Right lobe of liver (tissue), 6 donors: ENCODE results near the gene FOXRED2. TPM values are rescaled to one million over a fixed set of nuclear protein-coding genes. Genes with fewer than 3 reads are reported as not detected.

Experiments
- ATAC-seq, 4 donors: fragments of 200-7000 bp; cut with Tn5 transposase; one replicate each; pipeline ENCODE4 v1.9.1; 2020; ENCODE audit warnings: mild to moderate bottlenecking in 4 of 4, moderate library complexity in 4 of 4
- DNase-seq, 3 donors: peaks; one replicate each; pipeline ENCODE4 v3.0.0-alpha.2; 2020
- H3K27ac ChIP-seq, 3 donors: fragments of 200-600 bp; one replicate each; pipeline ENCODE4 v1.8.0; 2022
- H3K27me3 ChIP-seq, 2 donors: fragments of 200-600 bp; one replicate each; pipeline ENCODE4 v1.8.0; 2022
- H3K36me3 ChIP-seq, 4 donors: fragments of 200-600 bp; sonication (generic) in 1 of 4; one replicate each; pipeline versions ENCODE4 v1.5.1 to v1.8.0; 2017 to 2022; ENCODE audit warnings: control low read depth in 1 of 4
- H3K4me1 ChIP-seq, 4 donors: fragments of 200-600 bp; sonication (generic) in 1 of 4; one replicate each; pipeline versions ENCODE4 v1.5.1 to v1.8.0; 2017 to 2022; ENCODE audit warnings: control low read depth in 1 of 4
- H3K4me3 ChIP-seq, 3 donors: fragments of 200-600 bp; one replicate each; pipeline ENCODE4 v1.8.0; 2022
- H3K9me3 ChIP-seq, 4 donors: fragments of 200-600 bp; sonication (generic) in 1 of 4; one replicate each; pipeline versions ENCODE4 v1.5.1 to v1.8.0; 2017 to 2022; ENCODE audit warnings: control low read depth in 1 of 4
- CTCF ChIP-seq, 4 donors: fragments of 200-600 bp in 3 of 4; fragments of 450-650 bp in 1 of 4; IDR thresholded peaks; one replicate each; pipeline versions ENCODE4 v1.5.1 to v1.8.0; 2016 to 2022; ENCODE audit warnings: antibody characterized with exemption in 4 of 4, mild to moderate bottlenecking in 2 of 4
- POLR2A ChIP-seq: fragments of 450-650 bp; IDR thresholded peaks from one replicate; pipeline ENCODE4 v1.6.1; 2017; ENCODE audit warnings: antibody characterized with exemption, mild to moderate bottlenecking
- WGBS: methylation state at CpG from one replicate; pipeline ENCODE4 v1.1.6; 2018; ENCODE audit warnings: low coverage, low lambda C conversion rate; ENCODE audit not compliant: insufficient coverage; ENCODE audit errors: missing lambda C conversion rate; 5-methylcytosine and 5-hydroxymethylcytosine counted together
- intact Hi-C, 2 donors: fragments of 100-400 bp; cut with DNase I; formaldehyde crosslinking; loops; one replicate each; pipeline versions ENCODE4 v1.11.2 to v1.14.1; 2022
- small RNA-seq, 2 experiments: library from RNA; depleted of rRNA; stranded (forward); fragments of <200 nt; gene quantifications; one replicate each; pipeline ENCODE3, GENCODE V24; 2016
- total RNA-seq, 6 experiments: library from RNA; depleted of rRNA in 2 of 6; stranded (reverse); fragments of >200 nt in 2 of 6; fragmentation: NEBNext Ultra II Directional in 3 of 6; extraction: Animal tissue kit (Norgen Biotek cat#: 25700) in 3 of 6; gene quantifications; one replicate each; pipeline versions ENCODE4 v1.1.0 to v1.2.4, GENCODE V29; 2016 to 2023
- donor health status: DM: no; HTN: yes; CAD: no.
- donor health status: DM: no; HTN: no; CAD: no.
- donor health status: DM: no; HTN: no; CAD: no.
- donor health status: DM: no; HTN: yes; CAD: no.
- donor health status: DM: no; HTN: yes; CAD: no.

The FOXRED2 gene
- total RNA-seq, 6 experiments from 2014 or later, result 9.6 to 14.0 (median 11.8) TPM

DNA sequence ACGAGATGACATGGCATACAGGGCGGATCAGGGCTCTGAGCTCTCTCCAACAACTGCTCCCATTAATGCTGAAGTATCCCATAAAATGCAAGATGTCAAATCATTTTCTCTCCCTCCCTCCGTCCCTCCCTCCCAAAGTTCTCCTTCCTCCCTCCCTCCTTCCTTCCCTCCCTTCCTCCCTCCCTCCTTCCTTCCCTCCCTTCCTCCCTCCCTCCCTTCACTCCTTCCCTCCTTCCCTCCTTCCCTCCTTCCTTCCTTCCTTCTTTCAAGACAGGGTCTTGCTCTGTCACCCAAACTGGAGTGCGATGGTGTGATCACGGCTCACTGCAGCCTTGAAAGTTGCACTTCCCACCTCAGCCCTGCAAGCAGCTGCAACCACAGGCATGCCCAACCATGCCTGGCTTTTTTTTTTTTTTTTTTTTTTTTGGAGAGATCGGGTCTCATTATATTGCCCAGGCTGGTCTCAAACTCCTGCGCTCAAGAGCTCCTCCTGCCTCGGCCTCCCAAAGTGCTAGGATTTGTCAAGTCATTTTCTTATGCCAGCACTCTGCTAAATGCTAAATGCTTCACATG, 63.6 kb downstream of the FOXRED2 start:
- H3K27me3 ChIP-seq, result no peaks in the 10 kb centered on the region
- H3K4me1 ChIP-seq, result no peaks in the 10 kb centered on the region
- DNase-seq (no peak), ATAC-seq (no peak)
- no peak overlapping the region for H3K4me3 ChIP-seq
- no peak for TF ChIP-seq POLR2A
- TF ChIP-seq CTCF (IDR thresholded peaks at IDR 0.05), result no peak
- no peak overlapping the region for H3K27ac ChIP-seq
- 79% methylated on average over 8 of the region's 8 CpGs for WGBS
- H3K9me3 ChIP-seq, result no peaks in the 10 kb centered on the region
- intact Hi-C loops, result no loop called here
- no peaks in the 10 kb centered on the region for H3K36me3 ChIP-seq

DNA sequence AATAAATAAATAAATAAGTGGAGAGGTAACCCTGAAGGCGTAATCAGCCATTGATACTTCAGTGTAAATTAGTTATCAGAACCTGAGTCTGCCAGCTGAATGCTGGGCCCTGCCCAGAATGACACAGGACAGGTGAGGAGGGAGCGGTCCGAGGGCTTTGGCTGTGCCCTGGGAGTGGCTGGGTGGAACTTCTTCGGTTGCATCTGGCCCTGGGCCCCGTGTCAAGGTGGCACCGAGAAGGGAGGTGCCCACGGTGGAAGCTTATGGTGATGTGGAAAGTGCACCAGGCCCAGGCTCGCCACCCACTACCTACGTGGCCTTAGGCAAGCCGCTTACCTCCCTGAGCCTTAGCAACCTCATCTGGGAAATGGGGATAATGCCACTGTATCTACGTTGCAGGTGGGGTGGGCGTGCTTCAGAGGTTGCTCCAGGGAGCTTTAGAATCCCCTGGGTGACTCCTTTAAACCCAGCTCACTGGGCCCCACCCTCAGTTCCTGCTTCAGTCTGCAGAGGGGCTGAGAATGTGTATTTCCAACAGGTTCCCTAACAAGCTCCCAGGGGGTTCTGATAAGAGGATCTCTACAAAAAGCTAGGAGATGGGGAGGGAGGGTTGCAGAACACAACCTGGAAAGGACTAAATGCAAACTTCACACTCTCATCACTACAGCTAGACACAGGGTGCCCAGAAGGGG, 64.2 kb downstream of the FOXRED2 start:
- no peaks in the 10 kb centered on the region for H3K36me3 ChIP-seq
- ATAC-seq, result no peak
- H3K9me3 ChIP-seq, result no peaks in the 10 kb centered on the region
- H3K4me1 ChIP-seq, result no peaks in the 10 kb centered on the region
- H3K27ac ChIP-seq, result no peak overlapping the region
- TF ChIP-seq POLR2A (no peak), CTCF (IDR thresholded peaks at IDR 0.05) (no peak)
- no peak for DNase-seq
- H3K27me3 ChIP-seq, result no peaks in the 10 kb centered on the region
- 60% methylated on average over 2 of the region's 12 CpGs for WGBS
- no peak overlapping the region for H3K4me3 ChIP-seq
- intact Hi-C loops, result no loop called here

- Histone ChIP-seq H3K4me1 (peaks cover 0 to 5% (median under 1%) of the 10 kb centered on the region in 4 donors), H3K27ac (peak overlapping the region in 1 of 3 donors; percentile 31), H3K9me3 (no peaks in the 10 kb centered on the region), H3K27me3 (no peaks in the 10 kb centered on the region), H3K4me3 (no peak overlapping the region), H3K36me3 (no peaks in the 10 kb centered on the region)
- peak in 1 of 4 donors; percentile 16 for ATAC-seq
- 63% methylated on average over 3 of the region's 8 CpGs for WGBS
- TF ChIP-seq CTCF (IDR thresholded peaks at IDR 0.05), result no peak
- TF ChIP-seq POLR2A, result no peak
- DNase-seq, result no peak
- intact Hi-C loops, result no loop called here
These were observed 66.3 kb downstream of the FOXRED2 start for GRCh38 chr22:36440429-36441002.

GRCh38 chr22:36439481-36440271, 67.2 kb downstream of the FOXRED2 start:
- Histone ChIP-seq H3K36me3 (no peaks in the 10 kb centered on the region), H3K9me3 (no peaks in the 10 kb centered on the region), H3K27me3 (no peaks in the 10 kb centered on the region), H3K4me1 (peaks cover 0 to 13% (median 4%) of the 10 kb centered on the region in 4 donors), H3K27ac (peak overlapping the region in 1 of 3 donors; percentile 31), H3K4me3 (no peak overlapping the region)
- WGBS, result 81% methylated on average over 6 of the region's 6 CpGs
- TF ChIP-seq CTCF (IDR thresholded peaks at IDR 0.05) (no peak), POLR2A (no peak)
- ATAC-seq (peak; percentile 23 to 69 (median 41)), DNase-seq (peak in 1 of 3 donors; percentile 56)
- intact Hi-C loops, result no loop called here

Small RNA genes within 50 kb of the gene (small RNA-seq; reads per million reads assigned to genes)
- gene RF00019, result 0 reads per million in 2 experiments

Other genes with a start within 250 kb of the FOXRED2 start
- gene MYH9, start 119.1 kb downstream of the FOXRED2 start, total RNA-seq, result 100 to 1,000 TPM; 168 to 435 (median 222) TPM
- gene TXN2, start 25.4 kb downstream of the FOXRED2 start, total RNA-seq, result 10 to 100 TPM; 56.0 to 94.8 (median 67.2) TPM
- gene EIF3D, start 22.1 kb upstream of the FOXRED2 start, total RNA-seq, result 100 to 1,000 TPM in 2 of 6 experiments, 10 to 100 TPM in 4; 34.9 to 141 (median 50.1) TPM
- not detected for gene CACNG2, start 196.7 kb upstream of the FOXRED2 start, total RNA-seq